ENCODE results near the gene C22orf42. TPM values are rescaled to one million over a fixed set of nuclear protein-coding genes. Genes with fewer than 3 reads are reported as not detected.

Gene C22orf42, protein sequence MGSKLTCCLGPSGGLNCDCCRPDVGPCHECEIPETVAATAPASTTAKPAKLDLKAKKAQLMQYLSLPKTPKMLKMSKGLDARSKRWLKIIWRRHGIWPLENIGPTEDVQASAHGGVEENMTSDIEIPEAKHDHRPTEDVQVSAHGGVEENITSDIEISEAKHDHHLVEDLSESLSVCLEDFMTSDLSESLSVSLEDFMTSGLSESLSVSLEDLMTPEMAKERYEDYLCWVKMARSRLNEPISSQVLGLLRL
- total RNA-seq, result not detected in 2 replicates
- long read RNA-seq, result 0 reads

DNA sequence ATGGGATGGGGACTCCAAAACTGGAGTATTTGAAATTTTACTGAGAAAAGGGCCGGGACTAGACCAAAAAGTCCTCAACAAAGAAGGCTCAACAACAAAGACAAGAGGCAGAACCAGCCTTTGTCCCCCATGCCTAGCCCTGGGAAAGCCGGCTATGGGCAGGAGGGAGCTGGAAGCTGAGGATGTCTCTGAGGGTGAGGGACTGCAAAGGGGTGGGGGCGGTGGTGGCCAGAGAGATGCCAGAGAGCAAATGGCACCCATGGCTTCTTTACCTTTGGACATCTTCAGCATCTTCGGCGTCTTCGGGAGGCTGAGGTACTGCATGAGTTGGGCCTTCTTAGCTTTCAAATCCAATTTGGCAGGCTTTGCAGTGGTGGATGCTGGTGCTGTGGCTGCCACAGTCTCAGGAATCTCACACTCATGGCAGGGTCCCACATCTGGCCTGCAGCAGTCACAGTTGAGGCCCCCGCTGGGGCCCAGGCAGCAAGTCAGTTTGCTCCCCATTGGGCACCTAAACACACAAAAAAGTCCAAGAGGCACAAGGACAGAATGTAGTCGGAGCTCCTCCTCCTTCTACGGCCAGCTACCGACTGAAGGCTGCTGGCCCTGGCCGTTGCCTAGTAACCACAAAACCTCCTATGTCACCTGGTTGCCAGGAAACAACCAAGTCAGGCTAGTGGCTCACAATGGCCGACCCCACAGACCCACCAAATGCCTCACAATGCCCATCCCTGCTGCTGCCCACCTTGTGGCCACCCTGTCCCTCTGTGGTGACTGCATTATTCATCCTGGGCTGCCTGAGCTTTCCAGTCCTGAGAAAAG, at the start of gene C22orf42:
Gene C22orf42 (minus strand): TSS at position 592 of the 822 bp plus-strand sequence. CDS start 88 bp downstream, at position 504.
- Mint-ChIP-seq H3K4me1 (peaks cover 5% of the 10 kb centered on the region), H3K27ac (ENCODE audit: unreplicated experiment) (no peak within 1 kb of the TSS), H3K9me3 (no peaks in the 10 kb centered on the region), H3K27me3 (ENCODE audit: low read depth) (peaks cover 31% of the 10 kb centered on the region), H3K36me3 (ENCODE audit: low read depth) (no peaks in the 10 kb centered on the region), H3K4me3 (no peak within 1 kb of the TSS)
- TF ChIP-seq, protein P1, sequence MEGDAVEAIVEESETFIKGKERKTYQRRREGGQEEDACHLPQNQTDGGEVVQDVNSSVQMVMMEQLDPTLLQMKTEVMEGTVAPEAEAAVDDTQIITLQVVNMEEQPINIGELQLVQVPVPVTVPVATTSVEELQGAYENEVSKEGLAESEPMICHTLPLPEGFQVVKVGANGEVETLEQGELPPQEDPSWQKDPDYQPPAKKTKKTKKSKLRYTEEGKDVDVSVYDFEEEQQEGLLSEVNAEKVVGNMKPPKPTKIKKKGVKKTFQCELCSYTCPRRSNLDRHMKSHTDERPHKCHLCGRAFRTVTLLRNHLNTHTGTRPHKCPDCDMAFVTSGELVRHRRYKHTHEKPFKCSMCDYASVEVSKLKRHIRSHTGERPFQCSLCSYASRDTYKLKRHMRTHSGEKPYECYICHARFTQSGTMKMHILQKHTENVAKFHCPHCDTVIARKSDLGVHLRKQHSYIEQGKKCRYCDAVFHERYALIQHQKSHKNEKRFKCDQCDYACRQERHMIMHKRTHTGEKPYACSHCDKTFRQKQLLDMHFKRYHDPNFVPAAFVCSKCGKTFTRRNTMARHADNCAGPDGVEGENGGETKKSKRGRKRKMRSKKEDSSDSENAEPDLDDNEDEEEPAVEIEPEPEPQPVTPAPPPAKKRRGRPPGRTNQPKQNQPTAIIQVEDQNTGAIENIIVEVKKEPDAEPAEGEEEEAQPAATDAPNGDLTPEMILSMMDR (conservative IDR thresholded peaks at IDR 0.05), result no peak
- DNase-seq (ENCODE audit: low read depth, low spot score), result no peak

DNA sequence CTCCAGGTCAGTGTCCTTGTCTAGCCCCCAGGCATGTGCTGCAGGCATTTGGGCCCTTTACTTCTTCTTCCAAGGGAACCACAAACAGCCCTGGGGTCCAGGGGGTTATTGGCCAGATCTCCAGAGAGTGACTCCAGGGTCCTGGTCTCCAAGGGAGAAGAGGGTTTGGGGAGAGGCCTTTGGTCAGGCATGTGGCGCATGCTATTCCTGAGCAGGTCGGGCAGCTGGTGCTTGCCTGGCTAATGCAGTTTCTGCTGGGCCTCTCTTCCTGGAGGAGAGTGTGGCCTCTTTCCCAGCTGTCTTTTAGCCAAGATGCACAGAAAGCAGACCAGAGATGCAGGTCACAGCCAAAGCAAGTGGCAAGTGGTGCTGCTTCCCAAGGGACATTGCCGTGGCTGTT, 49.6 kb upstream of the C22orf42 start:
- Mint-ChIP-seq H3K27ac (ENCODE audit: unreplicated experiment) (no peak overlapping the region), H3K4me1 (peaks cover 18% of the 10 kb centered on the region)
- TF ChIP-seq, protein P1 (conservative IDR thresholded peaks at IDR 0.05), result no peak

DNA sequence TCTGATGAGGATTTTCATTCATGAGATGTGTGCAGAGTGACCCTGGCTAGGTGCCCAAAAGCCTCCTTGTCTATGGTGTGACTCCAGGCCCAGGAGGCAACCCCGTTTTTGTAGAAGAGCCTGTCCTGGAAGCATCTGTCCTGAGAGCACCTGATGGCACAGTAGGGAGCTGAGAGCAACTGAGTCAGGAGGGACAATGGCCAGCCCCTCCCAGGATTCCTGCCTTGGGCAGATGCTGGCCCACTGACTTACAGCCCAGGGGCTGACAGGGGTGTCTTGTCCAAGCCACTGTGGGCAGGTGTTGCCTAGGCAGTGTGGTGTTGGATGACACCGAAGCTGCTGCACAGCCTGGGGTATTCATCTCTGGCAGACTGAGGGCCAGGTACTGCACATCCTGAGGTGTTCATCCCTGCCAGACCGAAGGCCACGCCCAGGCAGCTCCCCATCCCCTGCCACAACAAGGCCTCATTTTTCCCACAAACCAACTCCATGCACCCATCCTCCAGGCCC, 48.9 kb upstream of the C22orf42 start:
- H3K27ac Mint-ChIP-seq (ENCODE audit: unreplicated experiment), result no peak overlapping the region

More for the DNA sequence above, 49.6 kb upstream of the C22orf42 start:
- Mint-ChIP-seq H3K9me3 (no peaks in the 10 kb centered on the region), H3K36me3 (ENCODE audit: low read depth) (no peaks in the 10 kb centered on the region), H3K27me3 (ENCODE audit: low read depth) (peaks cover 28% of the 10 kb centered on the region), H3K4me3 (no peak overlapping the region)
- no peak for DNase-seq (ENCODE audit: low read depth, low spot score)

DNA sequence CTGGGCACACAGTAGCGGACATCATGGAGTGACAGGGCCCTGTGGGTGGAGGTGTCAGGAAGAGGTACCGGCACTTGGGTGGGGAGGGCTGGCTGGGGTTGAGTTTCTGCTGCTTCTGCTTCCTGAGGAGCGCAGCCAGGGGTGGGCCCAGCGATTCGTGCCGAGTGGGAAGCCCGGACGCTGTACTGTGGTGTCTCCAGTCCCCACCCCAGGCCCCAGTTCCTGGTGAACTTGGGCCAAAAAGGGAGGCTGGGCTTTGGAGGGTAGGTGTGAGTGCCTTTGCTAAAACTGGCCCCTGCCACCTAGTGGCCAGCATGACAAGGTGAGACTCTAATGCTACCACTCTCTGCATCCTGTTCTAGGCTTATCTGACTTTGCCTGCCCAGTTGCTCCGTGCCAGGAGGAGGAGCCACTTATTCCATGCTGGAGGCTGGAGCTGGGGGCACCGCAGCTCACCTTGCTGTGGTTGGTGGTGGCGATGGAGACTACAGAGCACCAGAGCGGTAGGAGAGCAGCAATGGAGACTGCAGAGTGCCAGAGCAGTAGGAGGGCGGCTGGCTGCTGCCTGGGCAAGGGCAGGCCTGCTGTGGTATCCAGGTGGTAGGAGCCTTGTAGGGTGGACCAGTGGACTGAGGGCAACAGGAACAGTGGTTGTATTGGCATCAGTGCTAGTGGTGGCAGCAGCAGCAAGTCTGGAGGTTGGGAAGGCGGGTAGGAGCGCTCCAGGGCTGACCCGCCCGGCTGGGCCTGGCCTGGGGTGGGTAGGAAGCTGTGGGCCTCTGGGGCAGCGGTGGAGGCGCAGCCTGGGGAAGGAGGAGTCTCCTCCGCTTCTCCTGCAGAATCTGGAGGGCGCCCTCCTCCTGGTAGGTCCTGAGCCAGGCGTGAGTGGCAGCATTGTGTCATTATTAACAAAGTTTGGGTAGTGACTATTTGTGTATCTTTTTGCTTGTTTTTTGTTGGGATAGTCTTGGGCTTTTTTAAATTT, 48.0 kb upstream of the C22orf42 start:
- peak overlapping the region; percentile 66 for H3K4me3 Mint-ChIP-seq
- DNase-seq (ENCODE audit: low read depth, low spot score), result no peak
- H3K27ac Mint-ChIP-seq (ENCODE audit: unreplicated experiment), result peak overlapping the region; percentile 90
- H3K36me3 Mint-ChIP-seq (ENCODE audit: low read depth), result no peaks in the 10 kb centered on the region
- H3K4me1 Mint-ChIP-seq, result peaks cover 19% of the 10 kb centered on the region
- TF ChIP-seq, protein P1 (conservative IDR thresholded peaks at IDR 0.05), result peak; percentile 57
- H3K9me3 Mint-ChIP-seq, result no peaks in the 10 kb centered on the region
- H3K27me3 Mint-ChIP-seq (ENCODE audit: low read depth), result peaks cover 44% of the 10 kb centered on the region

More for the DNA sequence above, 48.9 kb upstream of the C22orf42 start:
- TF ChIP-seq, protein P1 (conservative IDR thresholded peaks at IDR 0.05), result no peak
- Mint-ChIP-seq H3K9me3 (no peaks in the 10 kb centered on the region), H3K4me3 (no peak overlapping the region), H3K36me3 (ENCODE audit: low read depth) (no peaks in the 10 kb centered on the region), H3K4me1 (peaks cover 19% of the 10 kb centered on the region), H3K27me3 (ENCODE audit: low read depth) (peaks cover 35% of the 10 kb centered on the region)
- DNase-seq (ENCODE audit: low read depth, low spot score), result no peak
